Measurements from ENCODE around the gene CCDC71. TPM values are rescaled to one million over a fixed set of nuclear protein-coding genes. Genes with fewer than 3 reads are reported as not detected.

CCDC71 gene
- polyA plus RNA-seq, 3 donors: 1.0 to 11.2 (median 1.2) TPM

- Mint-ChIP-seq H3K4me1 (peaks cover 4% of the 10 kb centered on the region), H3K4me3 (peak overlapping the region in 1 of 2 donors; percentile 8)
- H3K9me3 ChIP-seq (replicated peaks in 1 of 2; ENCODE audit: control insufficient read depth in 1 of 2, insufficient read depth in 1 of 2, low read length in 2 of 2): no peaks in the 10 kb centered on the region
Observed at GRCh38 chr3:49181351-49181750, 15.2 kb upstream of the CCDC71 start.

DNA sequence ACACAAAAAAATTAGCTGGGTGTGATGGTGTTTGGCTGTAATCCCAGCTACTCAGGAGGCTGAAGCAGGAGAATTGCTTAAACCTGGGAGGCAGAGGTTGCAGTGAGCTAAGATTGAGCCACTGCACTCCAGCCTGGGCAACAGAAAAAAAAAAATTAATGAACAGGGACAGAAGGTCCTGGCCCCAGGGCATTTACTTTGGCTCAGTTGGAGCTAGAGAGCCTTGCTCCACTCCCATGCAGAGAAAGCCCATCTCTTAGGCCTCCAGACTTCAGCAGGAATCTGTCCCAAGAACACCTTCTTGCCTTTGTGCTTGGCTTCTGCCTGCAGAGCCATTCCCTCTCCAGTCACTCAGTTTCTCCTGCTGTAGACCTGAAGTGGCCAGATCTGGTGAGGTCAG lies 14.0 kb upstream of the CCDC71 start:
- no peak for DNase-seq
- Histone ChIP-seq H3K79me2 (ENCODE audit: insufficient read depth, low read length) (no peaks in the 10 kb centered on the region), H3K36me3 (replicated peaks in 1 of 2; ENCODE audit: control insufficient read depth in 1 of 2, insufficient read depth in 2 of 2, low read length in 2 of 2) (peaks cover 0 to 2% of the 10 kb centered on the region in 2 donors), H3K4me3 (replicated peaks in 1 of 3; ENCODE audit: low read depth in 2 of 3, low read length in 3 of 3) (no peak overlapping the region), H3K4me2 (replicated peaks; ENCODE audit: extremely low read depth, low read length, poor library complexity, severe bottlenecking) (no peak overlapping the region), H3K27ac (ENCODE audit: low read depth in 1 of 2, low read length in 2 of 2) (no peak overlapping the region), H3K4me1 (ENCODE audit: control insufficient read depth in 1 of 2, insufficient read depth in 2 of 2, low read length in 2 of 2) (no peaks in the 10 kb centered on the region), H3K9me3 (replicated peaks in 1 of 2; ENCODE audit: control insufficient read depth in 1 of 2, insufficient read depth in 1 of 2, low read length in 2 of 2) (no peaks in the 10 kb centered on the region), H3K27me3 (ENCODE audit: control insufficient read depth in 2 of 2, insufficient read depth in 2 of 2, low read length in 2 of 2) (no peaks in the 10 kb centered on the region), H2AFZ (ENCODE audit: insufficient read depth, low read depth, low read length, poor library complexity, severe bottlenecking) (no peak overlapping the region), H3K9ac (ENCODE audit: insufficient read depth, low read length, poor library complexity, severe bottlenecking) (no peak overlapping the region), H4K20me1 (ENCODE audit: insufficient read depth, low read length) (no peaks in the 10 kb centered on the region)
- intact Hi-C loops (cut with micrococcal nuclease): no loop called here
- TF ChIP-seq CTCF (IDR thresholded peaks at IDR 0.05): no peak
- Mint-ChIP-seq H3K4me3 (no peak overlapping the region), H3K27ac (no peak overlapping the region), H3K4me1 (peaks cover 4% of the 10 kb centered on the region), H3K9me3 (peaks cover 0 to 5% (median 2%) of the 10 kb centered on the region in 7 donors), H3K27me3 (ENCODE audit: low read depth in 3 of 3) (peaks cover 5 to 14% (median 7%) of the 10 kb centered on the region in 3 donors), H3K36me3 (peaks cover 0 to 7% of the 10 kb centered on the region in 2 donors)

More at GRCh38 chr3:49181351-49181750, 15.2 kb upstream of the CCDC71 start:
- Mint-ChIP-seq H3K9me3 (peaks cover 0 to 5% (median 2%) of the 10 kb centered on the region in 7 donors), H3K27me3 (ENCODE audit: low read depth in 3 of 3) (peaks cover 5 to 14% (median 7%) of the 10 kb centered on the region in 3 donors), H3K36me3 (peaks cover 0 to 2% of the 10 kb centered on the region in 2 donors), H3K27ac (no peak overlapping the region)
- no peak overlapping the region for H2AFZ ChIP-seq (ENCODE audit: insufficient read depth, low read depth, low read length, poor library complexity, severe bottlenecking)
- no peaks in the 10 kb centered on the region for H3K27me3 ChIP-seq (ENCODE audit: control insufficient read depth in 2 of 2, insufficient read depth in 2 of 2, low read length in 2 of 2)
- TF ChIP-seq CTCF (IDR thresholded peaks at IDR 0.05): no peak
- no peak overlapping the region for H3K4me2 ChIP-seq (replicated peaks; ENCODE audit: extremely low read depth, low read length, poor library complexity, severe bottlenecking)
- H4K20me1 ChIP-seq (ENCODE audit: insufficient read depth, low read length): no peaks in the 10 kb centered on the region
- intact Hi-C loops (cut with micrococcal nuclease): no loop called here
- H3K27ac ChIP-seq (ENCODE audit: low read depth in 1 of 2, low read length in 2 of 2): no peak overlapping the region
- WGBS (ENCODE audit: insufficient coverage): no CpG with 5 or more reads among the region's 6 CpGs
- no peaks in the 10 kb centered on the region for H3K4me1 ChIP-seq (ENCODE audit: control insufficient read depth in 1 of 2, insufficient read depth in 2 of 2, low read length in 2 of 2)
- DNase-seq: no peak
- no peak overlapping the region for H3K9ac ChIP-seq (ENCODE audit: insufficient read depth, low read length, poor library complexity, severe bottlenecking)
- H3K79me2 ChIP-seq (ENCODE audit: insufficient read depth, low read length): no peaks in the 10 kb centered on the region
- no peak overlapping the region for H3K4me3 ChIP-seq (replicated peaks in 1 of 3; ENCODE audit: low read depth in 2 of 3, low read length in 3 of 3)
- H3K36me3 ChIP-seq (replicated peaks in 1 of 2; ENCODE audit: control insufficient read depth in 1 of 2, insufficient read depth in 2 of 2, low read length in 2 of 2): no peaks in the 10 kb centered on the region

Data from CD14-positive monocyte (primary cell).